Activated CD4-positive, alpha-beta T cell treated with anti-CD3 and anti-CD28 coated beads, Interleukin-2, amount 10 ng/mL, durations not matched to agents 7 days and 5 days (primary cell): ENCODE data around the gene DNAH7. TPM values are rescaled to one million over a fixed set of nuclear protein-coding genes. Genes with fewer than 3 reads are reported as not detected.

Experiments
- CTCF ChIA-PET: fragments of 350-600 bp; sonication (Branson Sonifier 250); formaldehyde crosslinking; loops from one replicate; lab custom pipeline; 2021; ENCODE audit warnings: antibody characterized with exemption; lab: Charles Lee
- POLR2A ChIA-PET: fragments of 350-600 bp; sonication (Branson Sonifier 250); formaldehyde crosslinking; loops from one replicate; lab custom pipeline; 2021; ENCODE audit warnings: antibody characterized with exemption; lab: Charles Lee
- DNase-seq: peaks from one replicate; pipeline ENCODE4 v3.0.0-alpha.2; 2020
- H3K27ac Mint-ChIP-seq: one replicate; pipeline ENCODE4 v1.8.0; 2021; ENCODE audit warnings: mild to moderate bottlenecking, moderate library complexity, mixed read lengths
- H3K27me3 Mint-ChIP-seq: one replicate; pipeline ENCODE4 v1.8.0; 2021; ENCODE audit warnings: mixed read lengths
- H3K36me3 Mint-ChIP-seq: one replicate; pipeline ENCODE4 v1.8.0; 2021; ENCODE audit warnings: low read depth, mixed read lengths
- H3K4me1 Mint-ChIP-seq: one replicate; pipeline ENCODE4 v1.8.0; 2021; ENCODE audit warnings: mixed read lengths
- H3K4me3 Mint-ChIP-seq: one replicate; pipeline ENCODE4 v1.8.0; 2021; ENCODE audit warnings: mild to moderate bottlenecking, moderate library complexity, mixed read lengths
- H3K9me3 Mint-ChIP-seq: one replicate; pipeline ENCODE4 v1.8.0; 2021; ENCODE audit warnings: mixed read lengths
- total RNA-seq, 2 experiments: library from RNA; stranded (reverse); gene quantifications; one replicate each; pipeline ENCODE4 v1.2.3, GENCODE V29; 2021

Gene DNAH7
- total RNA-seq, 2 experiments from 2014 or later = 0.04 TPM; not detected in 1

- Mint-ChIP-seq H3K4me1 (peaks cover 6% of the 10 kb centered on the region), H3K27me3 (no peaks in the 10 kb centered on the region), H3K4me3 (no peak overlapping the region), H3K9me3 (peaks cover 4% of the 10 kb centered on the region), H3K36me3 (peaks cover 55% of the 10 kb centered on the region), H3K27ac (no peak overlapping the region)
- POLR2A ChIA-PET = no interaction called here
- CTCF ChIA-PET = no interaction called here
- no peak for DNase-seq
These were observed 333.3 kb downstream of the DNAH7 start for GRCh38 chr2:195735347-195735746.

- Mint-ChIP-seq H3K27ac (no peak overlapping the region), H3K4me3 (no peak overlapping the region), H3K27me3 (no peaks in the 10 kb centered on the region), H3K36me3 (peaks cover 58% of the 10 kb centered on the region), H3K4me1 (peaks cover 8% of the 10 kb centered on the region), H3K9me3 (peaks cover 4% of the 10 kb centered on the region)
- DNase-seq = no peak
- CTCF ChIA-PET = no interaction called here
- POLR2A ChIA-PET = no interaction called here
These were observed 333.7 kb downstream of the DNAH7 start for GRCh38 chr2:195734931-195735330.

GRCh38 chr2:195734395-195734794 lies 334.2 kb downstream of the DNAH7 start:
- CTCF ChIA-PET = interaction anchor here (0.6 kb wide), 1 partner anchor 1346 kb away, joined by 3 read pairs; no protein-coding TSS in a partner anchor
- Mint-ChIP-seq H3K9me3 (peaks cover 4% of the 10 kb centered on the region), H3K36me3 (peaks cover 62% of the 10 kb centered on the region), H3K4me1 (peaks cover 8% of the 10 kb centered on the region), H3K27me3 (no peaks in the 10 kb centered on the region), H3K4me3 (no peak overlapping the region), H3K27ac (no peak overlapping the region)
- DNase-seq = no peak
- POLR2A ChIA-PET = no interaction called here

- ChIA-PET CTCF (interaction anchor here (0.6 kb wide), 1 partner anchor 1346 kb away, joined by 3 read pairs; no protein-coding TSS in a partner anchor), POLR2A (no interaction called here)
- no peak overlapping the region for H3K27ac Mint-ChIP-seq
These were observed 334.8 kb downstream of the DNAH7 start for GRCh38 chr2:195733831-195734230.

GRCh38 chr2:195732574-195732973 lies 336.1 kb downstream of the DNAH7 start:
- Mint-ChIP-seq H3K4me1 (peaks cover 8% of the 10 kb centered on the region), H3K27me3 (no peaks in the 10 kb centered on the region), H3K4me3 (no peak overlapping the region), H3K36me3 (peaks cover 59% of the 10 kb centered on the region), H3K27ac (no peak overlapping the region), H3K9me3 (peaks cover 2% of the 10 kb centered on the region)
- POLR2A ChIA-PET = interaction anchor here (0.8 kb wide), 1 partner anchor 171 kb away, joined by 4 read pairs; no protein-coding TSS in a partner anchor
- CTCF ChIA-PET = interaction anchor here (1.3 kb wide), 1 partner anchor 27 kb away, joined by 3 read pairs; no protein-coding TSS in a partner anchor
- DNase-seq = no peak

More at GRCh38 chr2:195733831-195734230, 334.8 kb downstream of the DNAH7 start:
- Mint-ChIP-seq H3K4me1 (peaks cover 8% of the 10 kb centered on the region), H3K4me3 (no peak overlapping the region), H3K9me3 (peaks cover 2% of the 10 kb centered on the region), H3K36me3 (peaks cover 63% of the 10 kb centered on the region), H3K27me3 (no peaks in the 10 kb centered on the region)
- DNase-seq = no peak

- POLR2A ChIA-PET = no interaction called here
- CTCF ChIA-PET = no interaction called here
- Mint-ChIP-seq H3K27me3 (no peaks in the 10 kb centered on the region), H3K36me3 (peaks cover 57% of the 10 kb centered on the region), H3K9me3 (peaks cover 2% of the 10 kb centered on the region), H3K4me3 (no peak overlapping the region), H3K4me1 (peaks cover 8% of the 10 kb centered on the region), H3K27ac (no peak overlapping the region)
- no peak for DNase-seq
These were observed 337.7 kb downstream of the DNAH7 start for GRCh38 chr2:195730912-195731311.

- H3K4me3 Mint-ChIP-seq = no peak overlapping the region
- no peak overlapping the region for H3K27ac Mint-ChIP-seq
- H3K4me1 Mint-ChIP-seq = peaks cover 10% of the 10 kb centered on the region
- ChIA-PET CTCF (interaction anchor here (0.6 kb wide), 1 partner anchor 52 kb away, joined by 3 read pairs; no protein-coding TSS in a partner anchor), POLR2A (no interaction called here)
- no peaks in the 10 kb centered on the region for H3K9me3 Mint-ChIP-seq
- H3K36me3 Mint-ChIP-seq = peaks cover 43% of the 10 kb centered on the region
- no peak for DNase-seq
- H3K27me3 Mint-ChIP-seq = no peaks in the 10 kb centered on the region
These were observed 341.5 kb downstream of the DNAH7 start for GRCh38 chr2:195727106-195727505.

GRCh38 chr2:195722075-195722474 lies 346.6 kb downstream of the DNAH7 start:
- Mint-ChIP-seq H3K27ac (no peak overlapping the region), H3K4me3 (no peak overlapping the region), H3K27me3 (no peaks in the 10 kb centered on the region), H3K36me3 (peaks cover 37% of the 10 kb centered on the region), H3K9me3 (no peaks in the 10 kb centered on the region), H3K4me1 (peaks cover 5% of the 10 kb centered on the region)
- CTCF ChIA-PET = no interaction called here
- DNase-seq = no peak
- POLR2A ChIA-PET = no interaction called here

GRCh38 chr2:195721042-195721441 lies 347.6 kb downstream of the DNAH7 start:
- Mint-ChIP-seq H3K27me3 (no peaks in the 10 kb centered on the region), H3K4me1 (peaks cover 5% of the 10 kb centered on the region), H3K4me3 (no peak overlapping the region), H3K27ac (no peak overlapping the region), H3K9me3 (no peaks in the 10 kb centered on the region), H3K36me3 (peaks cover 46% of the 10 kb centered on the region)
- POLR2A ChIA-PET = no interaction called here
- no peak for DNase-seq
- CTCF ChIA-PET = interaction anchor here (1.1 kb wide), 1 partner anchor 348 kb away, joined by 4 read pairs; the partner anchor contains the start of gene DNAH7

- no peak overlapping the region for H3K27ac Mint-ChIP-seq
- ChIA-PET CTCF (no interaction called here), POLR2A (no interaction called here)
- no peaks in the 10 kb centered on the region for H3K9me3 Mint-ChIP-seq
- DNase-seq = no peak
- H3K27me3 Mint-ChIP-seq = no peaks in the 10 kb centered on the region
- peaks cover 52% of the 10 kb centered on the region for H3K36me3 Mint-ChIP-seq
- H3K4me3 Mint-ChIP-seq = no peak overlapping the region
- peaks cover 4% of the 10 kb centered on the region for H3K4me1 Mint-ChIP-seq
These were observed 352.2 kb downstream of the DNAH7 start for GRCh38 chr2:195716466-195716865.

- H3K36me3 Mint-ChIP-seq = peaks cover 44% of the 10 kb centered on the region
- CTCF ChIA-PET = interaction anchor here (1.0 to 1.5 kb wide), 2 partner anchors 17 to 18 kb away, joined by 3 read pairs; no protein-coding TSS in a partner anchor
- no peak overlapping the region for H3K27ac Mint-ChIP-seq
These were observed 357.2 kb downstream of the DNAH7 start for GRCh38 chr2:195711478-195711877.

GRCh38 chr2:195709901-195710806 lies 358.5 kb downstream of the DNAH7 start:
- Mint-ChIP-seq H3K9me3 (no peaks in the 10 kb centered on the region), H3K4me3 (no peak overlapping the region), H3K36me3 (peaks cover 37% of the 10 kb centered on the region), H3K27me3 (no peaks in the 10 kb centered on the region), H3K4me1 (no peaks in the 10 kb centered on the region), H3K27ac (no peak overlapping the region)
- ChIA-PET CTCF (no interaction called here), POLR2A (no interaction called here)
- no peak for DNase-seq

More at GRCh38 chr2:195711478-195711877, 357.2 kb downstream of the DNAH7 start:
- no peak for DNase-seq
- H3K27me3 Mint-ChIP-seq = no peaks in the 10 kb centered on the region
- POLR2A ChIA-PET = no interaction called here
- no peaks in the 10 kb centered on the region for H3K9me3 Mint-ChIP-seq
- no peak overlapping the region for H3K4me3 Mint-ChIP-seq
- H3K4me1 Mint-ChIP-seq = no peaks in the 10 kb centered on the region
